DMS 273 (cell line): Measurements from ENCODE around the gene SNAPC1.
"Not testable (repeated sequence)": the region's sequence is repeated elsewhere in the genome, so short reads cannot be mapped to it uniquely, and the experiment has no call there.

Experiments
- DNase-seq: peaks from one replicate; lab custom pipeline; 2025; ENCODE audit not compliant: unreplicated experiment; lab: John Stamatoyannopoulos, UW

The SNAPC1 gene

GRCh38 chr14:61761959-61762786, at the start of gene SNAPC1:
SNAPC1 (plus strand) TSS chr14:61762420; CDS start chr14:61762461, 41 bp downstream.
- DNase-seq = peak; percentile 99

GRCh38 chr14:61713724-61714437, 48.3 kb upstream of the SNAPC1 start:
- DNase-seq = no peak

DNA sequence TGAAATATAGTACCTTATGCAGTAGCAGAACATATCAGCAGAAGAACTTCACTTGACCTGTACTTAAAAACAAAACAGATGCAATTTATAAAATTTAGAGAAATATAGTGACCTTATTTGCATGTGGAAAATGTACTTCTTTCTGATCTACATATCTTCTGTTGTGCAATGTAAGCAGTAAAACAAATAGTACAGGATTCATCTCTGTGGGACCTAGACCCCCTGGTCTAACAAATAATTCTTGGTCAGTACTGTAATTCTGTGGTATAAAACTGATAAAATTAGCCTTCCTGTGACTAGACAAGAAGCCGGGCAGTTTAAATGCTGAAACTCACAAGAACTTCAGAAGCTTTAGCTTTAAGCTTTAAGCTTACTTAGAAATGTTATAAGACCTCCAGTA, 45.3 kb upstream of the SNAPC1 start:
- no peak for DNase-seq

DNA sequence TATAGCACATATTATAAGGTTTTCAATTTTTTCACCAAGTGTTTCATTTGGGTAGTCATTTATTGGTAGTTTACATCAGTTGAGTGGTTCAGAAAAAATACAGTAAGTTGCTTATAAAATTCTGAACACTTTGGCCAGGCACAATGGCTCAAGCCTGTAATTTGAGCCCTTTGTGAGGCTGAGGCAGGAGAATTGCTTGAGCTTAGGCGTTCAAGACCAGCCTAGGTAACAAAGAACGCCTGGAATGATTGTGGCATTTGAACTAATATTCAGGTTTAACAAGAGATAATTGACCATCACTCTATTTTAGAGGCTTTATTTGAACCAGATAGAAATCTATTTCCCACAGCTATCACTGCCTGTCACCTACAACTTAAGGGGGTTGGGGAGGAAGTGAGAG, 44.2 kb upstream of the SNAPC1 start:
- DNase-seq = peak; percentile 5

- peak; percentile 9 for DNase-seq
Observed at GRCh38 chr14:61719344-61720293, 42.6 kb upstream of the SNAPC1 start.

GRCh38 chr14:61720294-61720661, 41.9 kb upstream of the SNAPC1 start:
- no peak for DNase-seq

- no peak for DNase-seq
Observed at GRCh38 chr14:61720741-61721140, 41.5 kb upstream of the SNAPC1 start.

- DNase-seq = no peak
Observed at GRCh38 chr14:61724133-61724532, 38.1 kb upstream of the SNAPC1 start.

GRCh38 chr14:61726778-61727658, 35.2 kb upstream of the SNAPC1 start:
- no peak for DNase-seq

GRCh38 chr14:61730756-61731373, 31.4 kb upstream of the SNAPC1 start:
- peak; percentile 7 for DNase-seq

DNA sequence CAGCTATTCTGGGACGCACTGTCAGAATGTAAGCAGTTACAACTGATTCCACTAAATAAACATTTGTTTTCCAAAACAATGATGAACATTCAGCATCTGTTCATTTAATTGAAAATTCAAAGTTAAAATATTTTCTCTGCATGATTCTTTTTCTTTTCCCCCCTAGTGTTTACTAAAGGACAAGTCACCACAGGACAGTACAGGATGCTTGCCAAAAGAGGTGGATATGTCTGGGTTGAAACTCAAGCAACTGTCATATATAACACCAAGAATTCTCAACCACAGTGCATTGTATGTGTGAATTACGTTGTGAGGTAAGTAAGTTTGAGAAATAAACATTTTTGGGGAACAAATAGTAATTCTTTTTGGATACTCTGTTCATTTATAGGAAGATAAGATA, 28.2 kb upstream of the SNAPC1 start:
- DNase-seq = no peak

GRCh38 chr14:61736751-61737150, 25.5 kb upstream of the SNAPC1 start:
- no peak for DNase-seq

DNA sequence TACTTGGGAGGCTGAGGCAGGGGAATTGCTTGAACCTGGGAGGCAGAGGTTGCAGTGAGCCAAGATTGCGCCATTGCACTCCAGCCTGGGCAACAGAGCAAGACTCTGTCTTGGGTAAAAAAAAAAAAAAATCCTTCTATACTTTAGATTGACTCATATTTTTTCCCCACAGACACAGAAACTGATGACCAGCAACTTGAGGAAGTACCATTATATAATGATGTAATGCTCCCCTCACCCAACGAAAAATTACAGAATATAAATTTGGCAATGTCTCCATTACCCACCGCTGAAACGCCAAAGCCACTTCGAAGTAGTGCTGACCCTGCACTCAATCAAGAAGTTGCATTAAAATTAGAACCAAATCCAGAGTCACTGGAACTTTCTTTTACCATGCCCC, 24.3 kb upstream of the SNAPC1 start:
- no peak for DNase-seq

GRCh38 chr14:61739133-61739532, 23.1 kb upstream of the SNAPC1 start:
- no peak for DNase-seq

GRCh38 chr14:61742371-61742770, 19.8 kb upstream of the SNAPC1 start:
- no peak for DNase-seq

DNA sequence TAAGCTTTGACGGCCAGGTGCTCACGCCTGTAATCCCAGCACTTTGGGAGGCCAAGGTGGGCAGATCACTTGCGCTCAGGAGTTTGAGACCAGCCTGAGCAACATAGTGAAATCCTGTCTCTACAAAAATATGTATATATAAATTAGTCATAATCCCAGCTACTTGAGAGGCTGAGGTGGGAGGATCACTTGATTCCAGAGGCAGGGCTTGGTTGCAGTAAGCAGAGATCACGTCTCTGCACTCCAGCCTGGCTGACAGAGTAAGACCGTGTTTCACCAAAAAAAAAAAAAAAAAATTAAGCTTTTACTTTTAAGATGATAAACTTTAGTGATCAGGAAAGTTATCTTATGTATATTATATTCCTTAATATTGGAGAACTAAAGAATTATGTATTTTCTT, 18.0 kb upstream of the SNAPC1 start:
- no peak for DNase-seq

- DNase-seq = not testable (repeated sequence)
Observed at GRCh38 chr14:61746346-61746745, 15.9 kb upstream of the SNAPC1 start.

- no peak for DNase-seq
Observed at GRCh38 chr14:61746881-61747280, 15.3 kb upstream of the SNAPC1 start.

DNA sequence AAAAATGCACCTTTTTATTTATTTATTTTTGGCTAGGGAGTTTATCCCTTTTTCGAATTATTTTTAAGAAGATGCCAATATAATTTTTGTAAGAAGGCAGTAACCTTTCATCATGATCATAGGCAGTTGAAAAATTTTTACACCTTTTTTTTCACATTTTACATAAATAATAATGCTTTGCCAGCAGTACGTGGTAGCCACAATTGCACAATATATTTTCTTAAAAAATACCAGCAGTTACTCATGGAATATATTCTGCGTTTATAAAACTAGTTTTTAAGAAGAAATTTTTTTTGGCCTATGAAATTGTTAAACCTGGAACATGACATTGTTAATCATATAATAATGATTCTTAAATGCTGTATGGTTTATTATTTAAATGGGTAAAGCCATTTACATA, 14.9 kb upstream of the SNAPC1 start:
- DNase-seq = no peak

GRCh38 chr14:61749264-61749663, 13.0 kb upstream of the SNAPC1 start:
- no peak for DNase-seq
